GM12865 (cell line): ENCODE measurements around the gene CLEC3B.
A peak's percentile ranks its signal among the peaks of the same experiment; 100 is the strongest.

ENCODE experiments used
- DNase-seq: peaks from one replicate; pipeline ENCODE4 v3.0.0; 2010; ENCODE audit warnings: low read depth
- H3K4me3 ChIP-seq: 2 replicates; pipeline ENCODE4 v1.5.1; 2011; ENCODE audit warnings: mild to moderate bottlenecking, low read depth, low read length, control low read depth
- CTCF ChIP-seq: IDR thresholded peaks from 2 replicates; pipeline ENCODE4 v1.5.1; 2011; ENCODE audit warnings: low read length, control low read depth, low read depth, inconsistent platforms; ENCODE audit not compliant: insufficient read depth; ENCODE audit errors: missing control alignments

CLEC3B gene

GRCh38 chr3:44987332-44987731 lies 38.8 kb upstream of the CLEC3B start:
- DNase-seq, result no peak
- no peak for TF ChIP-seq CTCF

GRCh38 chr3:44988073-44988472 lies 38.0 kb upstream of the CLEC3B start:
- no peak for DNase-seq

More at GRCh38 chr3:44987332-44987731, 38.8 kb upstream of the CLEC3B start:
- H3K4me3 ChIP-seq, result no peak overlapping the region

GRCh38 chr3:44989141-44989540 lies 37.0 kb upstream of the CLEC3B start:
- TF ChIP-seq CTCF, result no peak
- no peak overlapping the region for H3K4me3 ChIP-seq

More at GRCh38 chr3:44988073-44988472, 38.0 kb upstream of the CLEC3B start:
- H3K4me3 ChIP-seq, result no peak overlapping the region
- peak; percentile 38 for TF ChIP-seq CTCF

GRCh38 chr3:44989636-44990373 lies 36.3 kb upstream of the CLEC3B start:
- no peak for DNase-seq
- TF ChIP-seq CTCF, result no peak
- H3K4me3 ChIP-seq, result no peak overlapping the region

More at GRCh38 chr3:44989141-44989540, 37.0 kb upstream of the CLEC3B start:
- DNase-seq, result no peak

- H3K4me3 ChIP-seq, result no peak overlapping the region
- DNase-seq, result no peak
- no peak for TF ChIP-seq CTCF
Measured at GRCh38 chr3:44991326-44991725, 34.8 kb upstream of the CLEC3B start.

- no peak for DNase-seq
- H3K4me3 ChIP-seq, result no peak overlapping the region
- peak; percentile 78 for TF ChIP-seq CTCF
Measured at GRCh38 chr3:44992555-44993470, 33.3 kb upstream of the CLEC3B start.
